ENCODE results near the gene KCNMA1.

KCNMA1 gene

GRCh38 chr10:77023396-77023795 is 614.2 kb downstream of the KCNMA1 start:
- DNase-seq = no peak

- no peak for DNase-seq
These were observed 614.9 kb downstream of the KCNMA1 start for GRCh38 chr10:77022671-77023070.

DNA sequence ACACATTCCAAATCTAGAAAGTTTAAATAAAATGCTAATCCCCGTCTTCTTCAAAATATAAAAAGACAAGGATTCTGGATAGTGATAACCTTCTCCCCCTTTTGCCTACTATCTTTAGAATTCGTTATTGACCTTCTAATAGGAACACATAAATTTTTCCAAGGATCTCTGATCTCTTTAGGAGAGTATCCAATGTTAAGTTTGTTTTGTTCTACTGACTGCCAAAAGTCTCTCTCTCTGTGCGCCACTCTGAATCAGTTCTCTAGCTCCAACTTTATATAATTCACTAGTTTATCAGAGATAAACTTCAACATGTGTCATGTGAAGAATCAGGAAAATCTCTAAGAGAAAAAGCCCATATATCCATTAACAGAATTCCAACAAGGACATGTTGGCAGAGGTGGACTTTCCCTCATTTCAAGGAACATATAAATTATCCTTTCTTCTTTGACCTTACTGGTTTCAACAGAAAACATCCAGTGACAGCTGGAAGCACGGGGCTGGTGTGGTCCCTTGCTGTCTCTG is 615.6 kb downstream of the KCNMA1 start:
- DNase-seq = no peak

DNA sequence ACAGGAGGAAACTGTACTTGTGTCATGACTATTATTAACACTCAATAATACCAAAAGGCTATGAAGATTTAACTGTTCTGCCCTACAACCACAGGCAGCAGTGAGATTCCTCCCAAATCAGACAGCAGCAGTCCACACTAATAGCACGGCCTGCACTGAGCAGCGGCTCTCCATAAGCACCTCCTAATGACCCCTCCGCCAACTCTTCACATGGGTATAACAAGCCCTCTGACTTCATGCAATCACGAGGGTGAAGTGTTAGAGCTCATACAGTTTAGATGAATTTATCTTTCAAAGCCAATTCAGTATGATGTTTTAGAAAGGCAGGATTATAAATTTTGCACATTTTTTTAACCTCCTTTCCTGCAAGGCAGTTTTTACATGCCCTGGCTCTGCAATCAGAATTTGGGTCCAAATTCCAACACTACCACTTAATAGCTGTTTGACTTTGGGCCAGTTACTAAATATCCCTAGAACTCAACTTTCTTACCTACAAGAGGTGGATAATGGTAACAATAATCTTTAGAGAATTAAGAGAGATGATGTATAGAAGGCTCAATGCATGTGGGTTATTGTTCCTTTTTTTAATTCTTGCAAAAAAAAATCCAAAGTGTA is 617.1 kb downstream of the KCNMA1 start:
- no peak for DNase-seq

GRCh38 chr10:77016855-77017254 is 620.8 kb downstream of the KCNMA1 start:
- no peak for DNase-seq

DNA sequence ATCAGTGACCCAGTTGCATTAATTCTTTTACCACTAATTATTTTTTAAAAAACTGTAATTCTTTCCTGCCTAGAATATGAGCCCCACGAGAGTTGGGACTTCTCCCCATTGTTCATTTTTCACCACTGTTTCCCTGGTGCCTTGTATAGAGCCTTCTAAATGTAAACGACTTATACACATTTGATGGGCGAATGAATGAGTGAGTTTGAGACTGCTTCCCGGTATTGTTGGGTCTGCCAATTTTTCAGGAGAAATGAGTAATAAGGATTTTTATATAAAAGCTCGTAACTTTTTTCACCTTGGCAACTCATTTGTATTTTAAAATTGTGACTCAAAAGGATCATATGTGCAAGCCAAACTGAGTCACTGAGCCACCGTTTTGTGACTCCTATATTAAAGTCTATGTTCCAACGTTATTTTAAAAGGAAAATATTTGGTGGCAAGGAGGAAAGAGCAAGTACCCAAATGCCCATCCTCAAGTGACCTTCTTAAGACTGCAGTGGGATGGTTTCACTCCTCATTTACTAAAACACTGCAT is 621.3 kb downstream of the KCNMA1 start:
- DNase-seq = no peak

GRCh38 chr10:77015360-77015759 is 622.2 kb downstream of the KCNMA1 start:
- DNase-seq = no peak

GRCh38 chr10:77012812-77013500 is 624.7 kb downstream of the KCNMA1 start:
- no peak for DNase-seq

- DNase-seq = no peak
These were observed 625.5 kb downstream of the KCNMA1 start for GRCh38 chr10:77011874-77012811.

- no peak for DNase-seq
These were observed 627.2 kb downstream of the KCNMA1 start for GRCh38 chr10:77010430-77010829.

DNA sequence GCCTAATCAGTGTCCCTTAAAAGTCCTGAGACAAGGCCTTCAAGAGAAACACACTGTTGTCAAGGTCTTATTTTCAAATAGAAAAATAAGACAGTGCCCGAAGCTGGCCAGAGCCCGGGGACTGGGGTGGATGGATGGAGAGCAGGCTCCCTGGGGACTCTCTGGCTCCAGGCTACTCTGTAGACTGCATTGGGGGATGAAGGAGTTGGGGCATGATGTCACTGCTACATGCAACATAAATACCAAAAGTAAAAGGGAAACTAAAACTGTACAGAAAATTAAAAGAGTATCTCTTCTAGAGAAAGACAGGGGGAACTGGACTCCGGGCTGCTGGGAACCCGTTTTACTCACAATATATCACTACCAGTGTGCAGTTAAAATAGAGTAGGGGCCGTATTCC is 629.8 kb downstream of the KCNMA1 start:
- DNase-seq = no peak

DNA sequence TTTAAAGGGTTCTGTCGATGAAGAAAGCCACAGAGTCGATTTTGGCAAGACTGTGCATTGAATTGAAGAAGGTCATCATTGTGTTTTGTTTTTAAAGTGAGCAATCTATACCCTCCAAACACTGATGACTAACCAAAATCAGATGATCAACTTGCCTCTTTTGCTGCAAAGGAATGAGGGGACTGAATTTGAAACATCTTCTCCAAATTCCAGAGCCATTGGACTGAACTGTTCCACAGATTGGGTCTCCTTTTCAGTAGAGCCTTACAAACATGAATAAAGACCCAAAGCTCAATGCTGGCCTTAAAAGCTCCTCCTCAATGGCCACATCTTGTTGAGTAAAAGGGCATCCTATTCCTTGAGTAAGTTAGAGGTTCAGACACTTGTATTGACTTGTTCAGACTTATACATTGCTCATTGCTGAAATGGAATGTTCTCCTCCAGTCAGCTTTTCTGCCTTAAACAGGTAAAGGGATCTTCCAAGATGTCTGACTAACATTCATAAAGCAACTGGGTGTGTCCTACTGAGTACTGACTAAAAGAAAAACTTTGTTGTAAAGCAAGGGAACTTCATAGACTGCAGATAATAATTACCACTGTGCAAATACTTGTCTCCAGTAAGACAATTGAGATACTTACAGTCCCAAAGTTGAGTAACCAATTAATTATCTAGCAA is 630.6 kb downstream of the KCNMA1 start:
- DNase-seq = no peak

DNA sequence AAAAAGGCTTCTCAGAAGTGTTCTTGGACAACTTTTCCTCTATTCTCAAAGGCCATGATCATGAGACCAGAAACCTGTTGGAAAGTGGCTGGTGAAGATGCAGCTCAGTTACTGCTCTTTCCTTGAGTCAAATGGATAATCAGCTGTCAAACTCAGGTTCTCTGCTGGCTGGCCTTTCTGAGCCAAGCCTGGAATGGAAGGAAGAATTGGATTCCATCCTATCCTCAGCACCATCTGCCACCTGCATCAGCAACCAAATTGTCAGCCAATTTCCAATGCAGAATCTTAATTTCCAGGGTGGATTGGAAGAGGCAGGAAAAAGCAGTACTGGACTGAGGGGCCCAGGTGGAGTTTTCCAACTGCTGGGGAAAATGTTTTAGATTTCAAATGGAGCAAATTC is 631.7 kb downstream of the KCNMA1 start:
- DNase-seq = no peak

GRCh38 chr10:77004917-77005564 is 632.6 kb downstream of the KCNMA1 start:
- peak; percentile 6 for DNase-seq

DNA sequence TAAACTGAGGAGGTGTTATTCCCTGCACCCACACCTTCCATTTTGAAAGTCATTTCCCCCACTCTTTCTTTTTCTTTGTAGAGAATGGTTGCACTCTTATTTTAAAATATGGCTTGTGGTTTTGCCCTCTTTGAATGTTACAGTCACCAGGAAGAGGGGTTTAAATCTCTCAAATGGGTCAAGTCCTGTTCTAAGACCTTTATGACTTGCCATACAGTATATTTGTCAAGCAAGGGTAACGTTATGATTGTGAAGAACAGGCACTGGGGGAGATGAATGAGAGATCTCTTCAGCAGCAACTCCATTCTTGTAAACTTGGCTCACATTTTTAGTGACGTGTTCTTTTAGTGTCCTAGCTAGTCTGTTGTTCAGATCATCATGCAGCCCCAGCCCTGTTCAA is 634.7 kb downstream of the KCNMA1 start:
- DNase-seq = no peak

- no peak for DNase-seq
These were observed 636.4 kb downstream of the KCNMA1 start for GRCh38 chr10:77001206-77001605.

GRCh38 chr10:76998451-76998850 is 639.2 kb downstream of the KCNMA1 start:
- DNase-seq = peak; percentile 7

DNA sequence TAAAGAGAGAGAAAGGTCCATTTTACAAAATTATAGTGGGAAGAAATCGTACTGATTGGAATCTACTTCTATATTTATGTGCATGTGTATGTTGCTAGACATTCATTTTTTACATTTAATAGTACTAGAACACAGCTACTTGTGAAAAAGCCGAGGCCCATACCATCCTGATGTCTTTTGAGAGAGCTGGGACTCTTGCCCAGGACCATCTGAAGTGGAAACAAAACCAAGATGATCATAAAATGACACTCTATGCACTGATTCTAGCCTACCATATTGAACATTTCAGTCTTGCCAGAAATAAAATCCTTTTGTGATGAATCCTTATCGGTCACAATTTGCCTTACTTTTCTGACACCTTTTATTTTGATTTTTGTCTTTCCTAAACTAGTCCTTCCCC is 640.0 kb downstream of the KCNMA1 start:
- DNase-seq = no peak

GRCh38 chr10:76995023-76995422 is 642.6 kb downstream of the KCNMA1 start:
- no peak for DNase-seq

- no peak for DNase-seq
These were observed 644.4 kb downstream of the KCNMA1 start for GRCh38 chr10:76993213-76993612.

DNA sequence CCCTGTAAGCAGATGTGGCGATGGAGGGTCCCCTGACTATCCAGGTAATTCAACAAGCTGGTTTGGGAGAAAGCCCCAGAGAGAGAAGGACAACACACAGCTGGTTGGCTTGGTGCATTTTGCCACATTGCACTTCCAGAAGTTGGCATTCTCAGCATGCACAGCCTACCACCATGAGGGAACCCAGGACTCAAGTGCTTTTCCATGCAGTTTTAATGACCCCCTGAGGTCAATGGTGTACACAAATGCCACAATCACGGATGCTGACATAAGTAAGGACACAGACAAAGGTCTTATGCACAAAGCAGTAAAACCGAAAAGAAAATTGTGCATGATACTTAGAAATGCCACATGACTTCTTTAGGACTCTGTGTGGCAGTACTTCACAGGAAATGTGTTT is 645.1 kb downstream of the KCNMA1 start:
- DNase-seq = no peak

DNA sequence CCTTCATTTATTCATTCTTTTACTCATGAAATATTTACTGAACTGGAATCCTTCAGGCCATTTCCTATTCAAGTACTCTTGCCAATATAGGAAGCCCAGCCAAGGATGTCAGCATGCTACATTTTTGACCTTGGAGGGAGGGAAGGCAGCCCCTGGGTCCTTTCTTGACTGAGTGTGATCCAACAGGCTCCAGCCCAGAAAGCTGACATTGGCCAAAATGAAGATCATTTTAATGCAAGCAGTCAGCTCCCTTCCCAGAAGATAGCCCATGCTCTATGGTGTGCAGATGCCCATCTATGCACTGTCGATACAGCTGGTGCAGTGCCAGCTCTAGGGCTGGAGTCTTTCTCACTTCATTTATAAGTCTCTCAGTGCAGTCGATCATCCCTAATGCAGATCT is 646.0 kb downstream of the KCNMA1 start:
- no peak for DNase-seq

Measured in NCI-H1092 (cell line).